OCI-LY1 (cell line): Measurements from ENCODE around the gene CAPN3.
"Not testable (repeated sequence)": the region's sequence is repeated elsewhere in the genome, so short reads cannot be mapped to it uniquely, and the experiment has no call there.

Experiments used
- H2AFZ ChIP-seq: fragments of 200-600 bp; sonication (generic), shearing (Covaris generic); 2 replicates; pipeline ENCODE4 v1.6.0; 2014; ENCODE audit warnings: antibody characterized with exemption, mild to moderate bottlenecking, low read length
- H3F3A ChIP-seq: fragments of 200-600 bp; sonication (generic), shearing (Covaris generic); 2 replicates; pipeline ENCODE4 v1.6.0; 2014; ENCODE audit warnings: mild to moderate bottlenecking, antibody characterized with exemption, low read length, moderate library complexity; ENCODE audit not compliant: insufficient read depth
- H3K27ac ChIP-seq: fragments of 200-600 bp; sonication (generic); 2 replicates; pipeline ENCODE4 v1.5.1; 2014; ENCODE audit warnings: low read length, mixed run types, mild to moderate bottlenecking, low read depth; ENCODE audit not compliant: poor library complexity, severe bottlenecking
- H3K27me3 ChIP-seq: fragments of 200-600 bp; sonication (generic); 2 replicates; pipeline ENCODE4 v1.6.0; 2014; ENCODE audit warnings: antibody characterized with exemption, mild to moderate bottlenecking, low read length, moderate library complexity; ENCODE audit not compliant: insufficient read depth
- H3K36me3 ChIP-seq: fragments of 200-600 bp; sonication (generic); 2 replicates; pipeline ENCODE4 v1.6.1; 2014; ENCODE audit warnings: mild to moderate bottlenecking, antibody characterized with exemption, low read length, moderate library complexity, mixed read lengths; ENCODE audit not compliant: insufficient read depth
- H3K4me1 ChIP-seq: fragments of 200-600 bp; sonication (generic); 2 replicates; pipeline ENCODE4 v1.5.1; 2014; ENCODE audit warnings: mild to moderate bottlenecking, low read length, moderate library complexity; ENCODE audit not compliant: insufficient read depth, severe bottlenecking
- H3K4me2 ChIP-seq: fragments of 200-600 bp; sonication (generic), shearing (Covaris generic); 2 replicates; pipeline ENCODE4 v1.6.1; 2014; ENCODE audit warnings: low read length
- H3K4me3 ChIP-seq: fragments of 200-600 bp; sonication (generic); 2 replicates; pipeline ENCODE4 v1.5.1; 2014; ENCODE audit warnings: low read length, low read depth, mild to moderate bottlenecking, mixed read lengths; ENCODE audit not compliant: poor library complexity, severe bottlenecking
- H3K79me2 ChIP-seq: fragments of 200-600 bp; shearing (Covaris generic); 2 replicates; pipeline ENCODE4 v1.6.1; 2016; ENCODE audit warnings: mixed run types, low read length, mixed read lengths; ENCODE audit not compliant: insufficient read depth
- H3K9ac ChIP-seq: fragments of 200-600 bp; sonication (generic), shearing (Covaris generic); 2 replicates; pipeline ENCODE4 v1.6.1; 2014; ENCODE audit warnings: mild to moderate bottlenecking, low read length, mixed read lengths
- H3K9me2 ChIP-seq: fragments of 200-600 bp; sonication (generic), shearing (Covaris generic); 2 replicates; pipeline ENCODE4 v1.6.1; 2014; ENCODE audit warnings: low read depth, mild to moderate bottlenecking, low read length, mixed read lengths
- H3K9me3 ChIP-seq: fragments of 200-600 bp; shearing (Covaris generic); 2 replicates; pipeline ENCODE4 v1.6.1; 2014; ENCODE audit warnings: low read length, mixed read lengths
- H4K20me1 ChIP-seq: fragments of 200-600 bp; sonication (generic), shearing (Covaris generic); 2 replicates; pipeline ENCODE4 v1.6.0; 2016; ENCODE audit warnings: mild to moderate bottlenecking, low read length; ENCODE audit not compliant: insufficient read depth
- CTCF ChIP-seq: fragments of 200-600 bp; sonication (generic), shearing (Covaris generic); IDR thresholded peaks from 2 replicates; pipeline ENCODE4 v1.5.1; 2017; ENCODE audit warnings: mild to moderate bottlenecking, antibody characterized with exemption, low read length, moderate library complexity, mixed read lengths
- EZH2 ChIP-seq: fragments of 200-600 bp; sonication (generic), shearing (Covaris generic); IDR thresholded peaks from 2 replicates; pipeline ENCODE4 v1.8.0; 2017; ENCODE audit warnings: borderline replicate concordance, mixed run types, mild to moderate bottlenecking, antibody characterized with exemption, low read length, moderate library complexity, mixed read lengths

Gene CAPN3

GRCh38 chr15:42332331-42332730, 27.0 kb upstream of the CAPN3 start:
- H2AFZ ChIP-seq, result no peak overlapping the region

DNA sequence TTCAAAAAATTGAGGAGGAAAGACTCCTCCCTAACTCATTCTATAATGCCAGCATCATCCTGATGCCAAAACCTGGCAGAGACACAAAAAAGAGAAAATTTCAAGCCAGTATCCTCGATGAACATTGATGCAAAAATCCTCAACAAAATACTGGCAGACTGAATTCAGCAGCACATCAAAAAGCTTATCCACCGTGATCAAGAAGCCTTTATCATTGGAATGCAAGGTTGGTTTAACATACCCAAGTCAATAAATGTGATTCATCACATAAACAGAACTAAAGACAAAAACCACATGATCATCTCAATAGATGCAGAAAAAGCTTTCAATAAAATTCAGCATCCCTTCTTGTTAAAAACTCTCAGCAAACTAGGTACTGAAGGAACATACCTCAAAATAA, 24.2 kb upstream of the CAPN3 start:
- Histone ChIP-seq H3K79me2 (no peaks in the 10 kb centered on the region), H3K9me2 (no peaks in the 10 kb centered on the region), H3K4me1 (no peaks in the 10 kb centered on the region), H3K27me3 (no peaks in the 10 kb centered on the region), H3K36me3 (no peaks in the 10 kb centered on the region), H3K9me3 (0 out of 2 replicates have a peak, but pooled peaks cover 3% of the 10 kb centered on the region), H4K20me1 (no peaks in the 10 kb centered on the region), H3K27ac (no peak overlapping the region), H3K4me3 (no peak overlapping the region), H2AFZ (no peak overlapping the region), H3K4me2 (no peak overlapping the region), H3K9ac (no peak overlapping the region), H3F3A (no peaks in the 10 kb centered on the region)
- TF ChIP-seq EZH2, result no peak
- no peak for TF ChIP-seq CTCF

More at GRCh38 chr15:42332331-42332730, 27.0 kb upstream of the CAPN3 start:
- no peak overlapping the region for H3K27ac ChIP-seq
- no peaks in the 10 kb centered on the region for H3K79me2 ChIP-seq
- no peaks in the 10 kb centered on the region for H3K36me3 ChIP-seq
- H3K27me3 ChIP-seq, result no peaks in the 10 kb centered on the region
- no peak for TF ChIP-seq EZH2
- TF ChIP-seq CTCF, result no peak
- no peak overlapping the region for H3K9ac ChIP-seq
- no peaks in the 10 kb centered on the region for H3F3A ChIP-seq
- no peaks in the 10 kb centered on the region for H3K9me2 ChIP-seq
- H3K4me2 ChIP-seq, result no peak overlapping the region
- H3K4me3 ChIP-seq, result no peak overlapping the region
- H3K4me1 ChIP-seq, result no peaks in the 10 kb centered on the region
- 0 out of 2 replicates have a peak, but pooled peaks cover 3% of the 10 kb centered on the region for H3K9me3 ChIP-seq
- no peaks in the 10 kb centered on the region for H4K20me1 ChIP-seq

- H3K9me2 ChIP-seq, H2AFZ ChIP-seq, H3F3A ChIP-seq, H3K27me3 ChIP-seq, H3K4me3 ChIP-seq, H3K9me3 ChIP-seq, H4K20me1 ChIP-seq, H3K79me2 ChIP-seq, H3K36me3 ChIP-seq, H3K4me1 ChIP-seq, H3K4me2 ChIP-seq, H3K27ac ChIP-seq, H3K9ac ChIP-seq: not testable (repeated sequence)
These were observed 22.7 kb upstream of the CAPN3 start for GRCh38 chr15:42336650-42337049.

DNA sequence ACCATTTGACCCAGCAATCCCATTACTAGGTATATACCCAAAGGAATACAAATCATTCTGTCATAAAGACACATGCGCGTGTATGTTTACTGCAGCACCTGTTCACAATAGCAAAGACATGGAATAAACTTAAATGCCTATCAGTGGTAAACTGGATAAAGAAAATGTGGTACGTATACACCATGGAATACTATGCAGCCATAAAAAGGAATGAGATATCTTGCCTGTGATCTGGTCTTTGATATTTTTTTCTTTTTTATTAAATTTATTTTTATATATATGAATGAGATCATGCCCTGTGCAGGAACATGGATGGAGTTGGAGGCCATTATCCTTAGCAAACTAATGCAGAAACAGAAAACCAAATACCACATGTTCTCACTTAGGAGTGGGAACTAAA, 22.2 kb upstream of the CAPN3 start:
- not testable (repeated sequence) for H3K27me3 ChIP-seq, H3K9me3 ChIP-seq, H4K20me1 ChIP-seq, H3K36me3 ChIP-seq, H2AFZ ChIP-seq, H3K4me3 ChIP-seq, H3K9ac ChIP-seq, H3K79me2 ChIP-seq, H3F3A ChIP-seq, H3K4me1 ChIP-seq, H3K4me2 ChIP-seq, H3K27ac ChIP-seq, H3K9me2 ChIP-seq
